Neutrophil (primary cell): ENCODE results near the gene NCEH1.
"Not testable (repeated sequence)": the region's sequence is repeated elsewhere in the genome, so short reads cannot be mapped to it uniquely, and the experiment has no call there.

ENCODE experiments used
- H3K27ac ChIP-seq: fragments of 200-600 bp; sonication (generic); 2 replicates; pipeline ENCODE4 v1.5.1; 2016; ENCODE audit warnings: mild to moderate bottlenecking, moderate library complexity
- H3K27me3 ChIP-seq: fragments of 200-600 bp; sonication (generic); 2 replicates; pipeline ENCODE4 v1.6.0; 2016; ENCODE audit warnings: mild to moderate bottlenecking
- H3K36me3 ChIP-seq: fragments of 200-600 bp; sonication (generic); 2 replicates; pipeline ENCODE4 v1.5.1; 2017
- H3K4me1 ChIP-seq, 2 experiments: fragments of 200-600 bp in 1 of 2; sonication (generic) in 1 of 2; 1 replicate in 1 of 2; 2 replicates in 1 of 2; pipeline versions ENCODE4 v1.5.1 to v1.6.1; 2013 to 2016; ENCODE audit warnings: low read depth in 1 of 2, low read length in 1 of 2, mild to moderate bottlenecking in 1 of 2, moderate library complexity in 1 of 2; ENCODE audit not compliant: control insufficient read depth in 1 of 2, insufficient read depth in 1 of 2
- H3K4me3 ChIP-seq, 2 experiments: fragments of 200-600 bp in 1 of 2; sonication (generic) in 1 of 2; 1 replicate in 1 of 2; 2 replicates in 1 of 2; pipeline ENCODE4 v1.5.1; 2013 to 2016; ENCODE audit warnings: low read depth in 1 of 2, low read length in 1 of 2, mild to moderate bottlenecking in 1 of 2, moderate library complexity in 1 of 2
- H3K9me3 ChIP-seq: fragments of 200-600 bp; sonication (generic); 2 replicates; pipeline ENCODE4 v1.5.1; 2016
- TF ChIP-seq, protein P1 (sequence below): fragments of 200-600 bp; sonication (generic); IDR thresholded peaks from 2 replicates; pipeline ENCODE4 v1.5.1; 2016; ENCODE audit warnings: antibody characterized with exemption

NCEH1 gene

DNA sequence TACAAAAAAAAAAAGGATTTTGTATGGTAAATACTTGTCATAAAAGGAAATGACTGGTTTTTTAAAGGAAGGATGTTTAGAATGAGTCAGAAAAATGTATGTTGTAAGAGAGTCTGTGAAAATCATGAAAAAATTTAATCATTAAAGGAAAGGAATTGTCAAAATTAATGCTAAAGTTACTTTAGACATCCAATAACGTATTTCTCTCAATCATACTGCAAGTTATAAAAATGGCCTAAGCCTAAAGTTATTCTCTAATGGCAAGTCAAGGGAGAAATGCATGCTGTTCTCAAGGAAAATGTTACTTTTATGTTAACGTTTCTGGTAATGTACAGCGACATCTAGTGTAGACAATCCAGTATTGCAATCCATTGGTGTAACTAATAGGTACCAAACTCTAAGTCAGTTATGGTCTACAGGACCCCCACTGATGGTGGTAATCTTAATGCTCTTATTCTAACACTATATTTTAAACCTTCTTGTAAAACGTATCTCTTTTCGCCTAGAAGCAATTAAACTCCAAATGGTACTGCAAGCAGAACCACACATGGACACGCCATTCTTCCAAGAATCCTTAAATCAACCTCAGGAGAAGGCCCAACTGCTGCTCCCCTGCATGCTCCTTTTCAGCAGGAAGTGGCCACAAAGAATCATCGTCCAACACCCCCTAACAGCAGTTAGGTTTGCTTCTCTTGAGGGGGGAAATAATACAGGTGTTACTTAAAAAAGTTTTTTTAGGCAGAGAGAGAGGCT is 35.2 kb downstream of the NCEH1 start:
- Histone ChIP-seq H3K4me1 (peaks cover 0 to 3% of the 10 kb centered on the region in 2 experiments), H3K27me3 (no peaks in the 10 kb centered on the region), H3K27ac (no peak overlapping the region), H3K9me3 (no peaks in the 10 kb centered on the region), H3K4me3 (no peak overlapping the region), H3K36me3 (no peaks in the 10 kb centered on the region)
- TF ChIP-seq, protein P1, sequence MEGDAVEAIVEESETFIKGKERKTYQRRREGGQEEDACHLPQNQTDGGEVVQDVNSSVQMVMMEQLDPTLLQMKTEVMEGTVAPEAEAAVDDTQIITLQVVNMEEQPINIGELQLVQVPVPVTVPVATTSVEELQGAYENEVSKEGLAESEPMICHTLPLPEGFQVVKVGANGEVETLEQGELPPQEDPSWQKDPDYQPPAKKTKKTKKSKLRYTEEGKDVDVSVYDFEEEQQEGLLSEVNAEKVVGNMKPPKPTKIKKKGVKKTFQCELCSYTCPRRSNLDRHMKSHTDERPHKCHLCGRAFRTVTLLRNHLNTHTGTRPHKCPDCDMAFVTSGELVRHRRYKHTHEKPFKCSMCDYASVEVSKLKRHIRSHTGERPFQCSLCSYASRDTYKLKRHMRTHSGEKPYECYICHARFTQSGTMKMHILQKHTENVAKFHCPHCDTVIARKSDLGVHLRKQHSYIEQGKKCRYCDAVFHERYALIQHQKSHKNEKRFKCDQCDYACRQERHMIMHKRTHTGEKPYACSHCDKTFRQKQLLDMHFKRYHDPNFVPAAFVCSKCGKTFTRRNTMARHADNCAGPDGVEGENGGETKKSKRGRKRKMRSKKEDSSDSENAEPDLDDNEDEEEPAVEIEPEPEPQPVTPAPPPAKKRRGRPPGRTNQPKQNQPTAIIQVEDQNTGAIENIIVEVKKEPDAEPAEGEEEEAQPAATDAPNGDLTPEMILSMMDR: peak; percentile 85

DNA sequence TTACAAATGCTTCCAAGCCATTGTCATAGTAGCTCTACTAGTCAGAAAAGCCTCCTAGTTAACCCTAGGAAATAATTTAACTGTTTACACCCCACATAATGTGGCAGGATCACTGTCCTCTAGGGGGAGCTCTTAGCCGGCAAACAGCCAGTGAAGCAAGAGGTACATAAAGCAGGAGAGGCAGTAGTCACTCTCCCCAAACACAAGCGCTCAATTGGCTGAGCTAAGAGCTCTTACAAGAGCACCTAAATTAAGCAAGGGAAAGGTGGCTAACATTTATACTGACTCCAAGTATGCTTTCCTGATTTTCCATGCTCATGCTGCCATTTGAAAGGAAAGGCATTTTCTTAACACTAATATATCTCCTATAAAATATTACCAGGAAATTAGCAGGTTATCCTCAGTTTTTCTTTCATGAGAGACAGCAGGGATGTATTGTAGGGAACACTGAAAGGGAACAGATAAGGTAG is 37.6 kb downstream of the NCEH1 start:
- Histone ChIP-seq H3K4me3 (no peak overlapping the region), H3K9me3 (no peaks in the 10 kb centered on the region), H3K27me3 (no peaks in the 10 kb centered on the region), H3K36me3 (no peaks in the 10 kb centered on the region), H3K27ac (no peak overlapping the region), H3K4me1 (peaks cover 0 to 3% of the 10 kb centered on the region in 2 experiments)
- TF ChIP-seq, protein P1: no peak

DNA sequence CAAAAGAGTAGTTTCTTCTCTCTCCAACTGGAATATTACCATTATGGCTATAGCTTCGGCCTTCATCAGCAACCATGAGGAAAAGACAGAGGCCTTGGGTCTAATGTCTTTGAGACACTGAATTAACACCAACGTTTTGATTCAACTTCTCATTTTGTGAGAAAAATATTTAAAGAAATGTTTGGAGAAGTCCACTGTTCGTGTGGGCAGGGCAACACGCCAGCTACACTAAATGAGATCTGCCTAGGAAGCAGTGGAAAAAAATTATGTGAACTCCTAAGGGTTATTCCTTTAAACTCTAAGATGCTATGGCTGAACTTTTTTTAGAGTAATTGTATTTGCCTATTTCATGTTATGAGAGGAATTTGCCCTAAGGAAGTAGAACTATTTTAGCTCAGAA is 41.8 kb downstream of the NCEH1 start:
- Histone ChIP-seq H3K27ac (no peak overlapping the region), H3K4me3 (no peak overlapping the region)
- TF ChIP-seq, protein P1: no peak

DNA sequence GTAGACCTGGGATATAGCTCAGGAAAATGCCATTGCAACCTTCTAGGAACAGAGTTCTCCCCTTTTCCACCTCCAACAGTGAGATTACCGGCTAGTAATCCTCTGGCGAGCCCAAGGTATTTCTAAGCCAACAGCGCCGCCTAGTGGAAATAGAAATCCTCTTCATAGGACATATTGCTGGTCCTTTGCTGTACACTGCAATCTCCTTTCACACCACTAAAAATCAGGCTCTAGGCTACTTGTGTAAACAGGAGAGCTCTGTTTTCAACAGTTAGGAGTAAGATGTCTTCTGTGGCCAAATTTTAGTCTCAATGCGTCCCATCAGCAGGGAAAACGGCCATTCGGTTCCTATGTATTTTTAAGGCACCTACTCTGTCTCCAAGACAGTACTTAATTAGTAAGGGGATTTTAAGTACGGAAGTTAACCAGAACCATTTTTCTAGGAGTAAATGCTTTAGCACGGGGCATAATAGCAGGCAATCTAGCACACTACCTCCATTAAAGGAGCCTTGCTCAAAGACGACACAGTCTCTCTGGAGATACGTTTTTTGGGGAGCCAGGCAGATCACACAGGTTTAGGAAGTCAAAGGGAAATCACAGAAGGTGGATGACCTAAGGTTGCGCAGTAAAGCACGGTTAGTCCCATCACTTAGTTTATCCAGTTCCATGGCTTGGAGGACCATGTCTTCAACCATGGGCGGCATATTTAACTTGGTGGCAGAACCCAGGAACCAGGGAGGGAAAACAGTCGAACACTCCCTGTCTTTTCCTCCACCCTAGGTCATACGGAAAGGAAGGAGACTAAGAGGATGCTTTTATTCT is 43.8 kb downstream of the NCEH1 start:
- Histone ChIP-seq H3K27me3 (no peaks in the 10 kb centered on the region), H3K9me3 (no peaks in the 10 kb centered on the region), H3K4me1 (peaks cover 5 to 6% of the 10 kb centered on the region in 2 experiments), H3K27ac (no peak overlapping the region), H3K4me3 (peak overlapping the region; percentile 33 to 38), H3K36me3 (no peaks in the 10 kb centered on the region)
- TF ChIP-seq, protein P1: peak; percentile 83

More for the DNA sequence above, 41.8 kb downstream of the NCEH1 start:
- H3K27me3 ChIP-seq: no peaks in the 10 kb centered on the region
- no peaks in the 10 kb centered on the region for H3K36me3 ChIP-seq
- H3K4me1 ChIP-seq: peaks cover 5 to 6% of the 10 kb centered on the region in 2 experiments
- H3K9me3 ChIP-seq: no peaks in the 10 kb centered on the region

DNA sequence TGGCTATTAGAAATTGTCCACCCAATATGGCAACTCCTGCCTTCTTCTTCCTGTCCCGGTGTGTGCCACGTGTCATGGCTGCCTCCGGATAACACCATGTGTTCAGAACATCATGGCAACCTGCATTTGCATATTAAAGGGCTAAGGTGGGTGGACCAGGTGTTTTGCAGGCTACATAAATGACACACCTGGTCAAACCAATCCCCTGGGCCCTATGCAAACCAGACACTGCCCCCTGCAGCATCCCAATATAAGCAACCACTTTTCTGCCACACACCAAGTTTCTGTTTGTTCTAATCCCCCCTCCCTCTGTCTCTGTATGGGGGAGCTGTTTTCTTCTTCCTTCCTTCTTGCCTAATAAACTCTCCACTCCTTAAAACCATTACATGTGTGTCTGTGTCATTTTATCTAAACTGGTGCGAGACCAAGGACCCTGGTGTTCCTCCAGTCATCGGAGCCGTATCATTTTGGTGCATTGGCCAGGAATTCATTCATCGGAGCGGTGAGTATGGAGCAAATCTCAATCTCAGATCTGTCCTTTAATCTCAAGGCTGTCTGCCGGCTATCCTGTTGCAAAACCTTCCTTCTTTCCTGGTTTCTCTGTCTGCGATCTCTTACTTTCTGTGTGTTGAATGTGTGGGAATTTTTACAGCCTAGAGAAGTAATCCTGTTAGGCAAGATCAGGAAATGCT is 44.5 kb downstream of the NCEH1 start:
- H3K4me1 ChIP-seq: peaks cover 5 to 6% of the 10 kb centered on the region in 2 experiments
- TF ChIP-seq, protein P1: no peak
- H3K27ac ChIP-seq: no peak overlapping the region
- H3K4me3 ChIP-seq: peak overlapping the region; percentile 33 to 38
- H3K36me3 ChIP-seq: no peaks in the 10 kb centered on the region
- H3K9me3 ChIP-seq: no peaks in the 10 kb centered on the region
- no peaks in the 10 kb centered on the region for H3K27me3 ChIP-seq

DNA sequence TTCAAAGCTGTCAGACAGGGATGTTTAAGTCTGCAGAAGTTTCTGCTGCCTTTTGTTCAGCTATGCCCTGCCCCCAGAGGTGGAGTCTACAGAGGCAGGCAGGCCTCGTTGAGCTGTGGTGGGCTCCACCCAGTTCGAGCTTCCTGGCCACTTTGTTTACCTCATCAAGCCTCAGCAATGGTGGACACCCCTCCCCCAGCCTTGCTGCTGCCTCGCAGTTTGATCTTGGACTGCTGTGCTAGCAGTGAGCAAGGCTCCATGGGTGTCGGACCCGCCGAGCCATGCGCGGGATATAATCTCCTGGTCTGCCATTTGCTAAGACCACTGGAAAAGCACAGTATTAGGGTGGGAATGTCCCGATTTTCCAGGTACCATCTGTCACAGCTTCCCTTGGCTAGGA is 45.4 kb downstream of the NCEH1 start:
- not testable (repeated sequence) for H3K27ac ChIP-seq, H3K9me3 ChIP-seq, H3K4me1 ChIP-seq, H3K36me3 ChIP-seq, H3K4me3 ChIP-seq, H3K27me3 ChIP-seq

DNA sequence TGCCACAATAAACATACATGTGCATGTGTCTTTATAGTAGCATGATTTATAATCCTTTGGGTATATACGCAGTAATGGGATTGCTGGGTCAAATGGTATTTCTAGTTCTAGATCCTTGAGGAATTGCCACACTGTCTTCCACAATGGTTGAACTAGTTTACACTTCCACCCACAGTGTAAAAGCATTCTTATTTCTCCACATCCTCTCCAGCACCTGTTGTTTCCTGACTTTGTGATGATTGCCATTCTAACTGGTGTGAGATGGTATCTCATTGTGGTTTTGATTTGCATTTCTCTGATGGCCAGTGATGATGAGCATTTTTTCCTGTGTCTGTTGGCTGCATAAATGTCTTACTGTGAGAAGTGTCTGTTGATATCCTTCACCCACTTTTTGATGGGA is 50.4 kb downstream of the NCEH1 start:
- H3K36me3 ChIP-seq, H3K9me3 ChIP-seq, H3K4me1 ChIP-seq, H3K27me3 ChIP-seq, H3K27ac ChIP-seq, H3K4me3 ChIP-seq: not testable (repeated sequence)
